ENCODE results near the gene CA4.
"Not testable (repeated sequence)": the region's sequence is repeated elsewhere in the genome, so short reads cannot be mapped to it uniquely, and the experiment has no call there.

CA4 gene

GRCh38 chr17:60171753-60172079 lies 21.9 kb downstream of the CA4 start:
- no peak for DNase-seq (ENCODE audit: extremely low read depth in 1 of 2, low read depth in 1 of 2)

- no peak for DNase-seq (ENCODE audit: extremely low read depth in 1 of 2, low read depth in 1 of 2)
Measured at GRCh38 chr17:60173304-60173819, 23.6 kb downstream of the CA4 start.

- no peak for DNase-seq (ENCODE audit: extremely low read depth in 1 of 2, low read depth in 1 of 2)
Measured at GRCh38 chr17:60174035-60174434, 24.3 kb downstream of the CA4 start.

GRCh38 chr17:60174767-60175166 lies 25.0 kb downstream of the CA4 start:
- not testable (repeated sequence) for DNase-seq (ENCODE audit: extremely low read depth in 1 of 2, low read depth in 1 of 2)

- DNase-seq (ENCODE audit: extremely low read depth in 1 of 2, low read depth in 1 of 2), result not testable (repeated sequence)
Measured at GRCh38 chr17:60176763-60177162, 27.0 kb downstream of the CA4 start.

- not testable (repeated sequence) for DNase-seq (ENCODE audit: extremely low read depth in 1 of 2, low read depth in 1 of 2)
Measured at GRCh38 chr17:60178180-60178579, 28.4 kb downstream of the CA4 start.

GRCh38 chr17:60180380-60180779 lies 30.6 kb downstream of the CA4 start:
- DNase-seq (ENCODE audit: extremely low read depth in 1 of 2, low read depth in 1 of 2), result not testable (repeated sequence)

- DNase-seq (ENCODE audit: extremely low read depth in 1 of 2, low read depth in 1 of 2), result not testable (repeated sequence)
Measured at GRCh38 chr17:60186372-60186771, 36.6 kb downstream of the CA4 start.

GRCh38 chr17:60186846-60187745 lies 37.3 kb downstream of the CA4 start:
- not testable (repeated sequence) for DNase-seq (ENCODE audit: extremely low read depth in 1 of 2, low read depth in 1 of 2)

- no peak for DNase-seq (ENCODE audit: extremely low read depth in 1 of 2, low read depth in 1 of 2)
Measured at GRCh38 chr17:60188759-60189158, 39.0 kb downstream of the CA4 start.

- not testable (repeated sequence) for DNase-seq (ENCODE audit: extremely low read depth in 1 of 2, low read depth in 1 of 2)
Measured at GRCh38 chr17:60190032-60190431, 40.3 kb downstream of the CA4 start.

GRCh38 chr17:60193032-60193431 lies 43.3 kb downstream of the CA4 start:
- not testable (repeated sequence) for DNase-seq (ENCODE audit: extremely low read depth in 1 of 2, low read depth in 1 of 2)

GRCh38 chr17:60193482-60193881 lies 43.7 kb downstream of the CA4 start:
- DNase-seq (ENCODE audit: extremely low read depth in 1 of 2, low read depth in 1 of 2), result no peak

GRCh38 chr17:60194141-60194540 lies 44.4 kb downstream of the CA4 start:
- DNase-seq (ENCODE audit: extremely low read depth in 1 of 2, low read depth in 1 of 2), result not testable (repeated sequence)

- not testable (repeated sequence) for DNase-seq (ENCODE audit: extremely low read depth in 1 of 2, low read depth in 1 of 2)
Measured at GRCh38 chr17:60198630-60199029, 48.9 kb downstream of the CA4 start.

GRCh38 chr17:60205782-60206181 lies 56.0 kb downstream of the CA4 start:
- not testable (repeated sequence) for DNase-seq (ENCODE audit: extremely low read depth in 1 of 2, low read depth in 1 of 2)

- not testable (repeated sequence) for DNase-seq (ENCODE audit: extremely low read depth in 1 of 2, low read depth in 1 of 2)
Measured at GRCh38 chr17:60208302-60208701, 58.5 kb downstream of the CA4 start.
